ENCODE measurements around the gene HOXC4.

DNA sequence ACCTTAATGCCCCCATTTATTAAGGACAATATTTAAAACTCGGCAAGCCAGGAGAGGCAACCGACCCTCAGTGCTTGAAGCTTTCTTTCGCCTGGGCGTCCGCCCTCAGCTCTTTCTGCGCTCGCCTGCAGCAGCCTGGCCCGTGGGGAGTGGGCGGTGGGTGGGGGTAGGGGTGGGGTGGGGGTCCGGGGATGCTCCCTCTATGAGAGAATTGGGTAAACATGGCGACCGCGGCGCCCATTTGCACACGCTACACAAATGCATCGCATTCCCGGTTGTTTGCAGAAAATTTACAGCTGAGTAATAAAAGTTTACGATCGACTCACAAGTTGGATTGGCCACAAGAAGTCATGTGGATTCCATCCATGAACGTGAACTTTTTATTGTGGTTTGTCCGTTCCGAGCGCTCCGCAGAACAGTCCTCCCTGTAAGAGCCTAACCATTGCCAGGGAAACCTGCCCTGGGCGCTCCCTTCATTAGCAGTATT lies 37.1 kb upstream of the HOXC4 start:
- TF ChIP-seq POLR2A (IDR thresholded peaks at IDR 0.05; ENCODE audit: low read depth, low read length) = no peak
- no peak for TF ChIP-seq YY1 (IDR thresholded peaks at IDR 0.05; ENCODE audit: low read depth, low read length)

All from GM12878 (cell line).